Measurements from ENCODE around the gene DYNLT2.

DYNLT2 gene

GRCh38 chr6:169777896-169778295 lies 26.5 kb upstream of the DYNLT2 start:
- peaks cover 21% of the 10 kb centered on the region in 2 experiments for H3K36me3 ChIP-seq (ENCODE audit: control insufficient read depth in 1 of 2, insufficient read depth in 2 of 2, low read length in 2 of 2)
- H4K12ac ChIP-seq (ENCODE audit: low read depth, low read length) = no peak overlapping the region

GRCh38 chr6:169776379-169776778 lies 25.0 kb upstream of the DYNLT2 start:
- Histone ChIP-seq H3K4me1 (ENCODE audit: control insufficient read depth in 1 of 2, insufficient read depth in 2 of 2, low read length in 2 of 2) (no peaks in the 10 kb centered on the region), H3K9ac (ENCODE audit: low read length) (no peak overlapping the region), H3K79me2 (ENCODE audit: control insufficient read depth, insufficient read depth, low read length, poor library complexity) (no peaks in the 10 kb centered on the region), H2BK5ac (ENCODE audit: low read depth, low read length, poor library complexity) (no peak overlapping the region), H3K27me3 (ENCODE audit: insufficient read depth, low read length) (no peaks in the 10 kb centered on the region), H2BK12ac (ENCODE audit: low read length) (no peak overlapping the region), H4K12ac (ENCODE audit: low read depth, low read length) (no peak overlapping the region), H3K18ac (ENCODE audit: low read length) (no peak overlapping the region), H2BK120ac (ENCODE audit: insufficient read depth, low read length, poor library complexity) (no peak overlapping the region), H2AFZ (ENCODE audit: insufficient read depth, low read length, poor library complexity) (no peak overlapping the region), H3K4ac (ENCODE audit: low read depth, low read length) (no peak overlapping the region), H3K9me3 (ENCODE audit: insufficient read depth, low read depth, low read length) (no peaks in the 10 kb centered on the region), H3K23ac (ENCODE audit: low read length) (no peak overlapping the region), H4K91ac (ENCODE audit: low read depth, low read length) (no peak overlapping the region), H3K14ac (ENCODE audit: low read length) (no peak overlapping the region), H3K4me2 (ENCODE audit: low read length) (no peak overlapping the region), H3K4me3 (ENCODE audit: low read depth, low read length) (no peak overlapping the region), H4K8ac (ENCODE audit: low read depth, low read length) (no peak overlapping the region), H3K27ac (ENCODE audit: low read depth, low read length) (no peak overlapping the region), H3K79me1 (ENCODE audit: low read length) (no peaks in the 10 kb centered on the region), H2AK5ac (ENCODE audit: low read length) (no peak overlapping the region), H3K36me3 (ENCODE audit: control insufficient read depth in 1 of 2, insufficient read depth in 2 of 2, low read length in 2 of 2) (peaks cover 25 to 27% of the 10 kb centered on the region in 2 experiments)
- DNase-seq = no peak
- WGBS (ENCODE audit: extremely low coverage, insufficient coverage, insufficient read length) = no CpG with 5 or more reads among the region's 13 CpGs

More at GRCh38 chr6:169777896-169778295, 26.5 kb upstream of the DYNLT2 start:
- Histone ChIP-seq H2AK5ac (ENCODE audit: low read length) (no peak overlapping the region), H3K4me2 (ENCODE audit: low read length) (no peak overlapping the region), H3K4me1 (ENCODE audit: control insufficient read depth in 1 of 2, insufficient read depth in 2 of 2, low read length in 2 of 2) (no peaks in the 10 kb centered on the region), H3K23ac (ENCODE audit: low read length) (no peak overlapping the region), H3K27ac (ENCODE audit: low read depth, low read length) (no peak overlapping the region), H4K8ac (ENCODE audit: low read depth, low read length) (no peak overlapping the region), H2AFZ (ENCODE audit: insufficient read depth, low read length, poor library complexity) (no peak overlapping the region), H4K91ac (ENCODE audit: low read depth, low read length) (no peak overlapping the region), H3K79me2 (ENCODE audit: control insufficient read depth, insufficient read depth, low read length, poor library complexity) (no peaks in the 10 kb centered on the region), H2BK5ac (ENCODE audit: low read depth, low read length, poor library complexity) (no peak overlapping the region), H3K4me3 (ENCODE audit: low read depth, low read length) (no peak overlapping the region), H3K9ac (ENCODE audit: low read length) (no peak overlapping the region), H3K79me1 (ENCODE audit: low read length) (no peaks in the 10 kb centered on the region), H2BK12ac (ENCODE audit: low read length) (no peak overlapping the region), H3K4ac (ENCODE audit: low read depth, low read length) (no peak overlapping the region), H2BK120ac (ENCODE audit: insufficient read depth, low read length, poor library complexity) (no peak overlapping the region), H3K27me3 (ENCODE audit: insufficient read depth, low read length) (no peaks in the 10 kb centered on the region), H3K18ac (ENCODE audit: low read length) (no peak overlapping the region), H3K14ac (ENCODE audit: low read length) (no peak overlapping the region), H3K9me3 (ENCODE audit: insufficient read depth, low read depth, low read length) (no peaks in the 10 kb centered on the region)
- no CpG with 5 or more reads among the region's 12 CpGs for WGBS (ENCODE audit: extremely low coverage, insufficient coverage, insufficient read length)
- DNase-seq = no peak

DNA sequence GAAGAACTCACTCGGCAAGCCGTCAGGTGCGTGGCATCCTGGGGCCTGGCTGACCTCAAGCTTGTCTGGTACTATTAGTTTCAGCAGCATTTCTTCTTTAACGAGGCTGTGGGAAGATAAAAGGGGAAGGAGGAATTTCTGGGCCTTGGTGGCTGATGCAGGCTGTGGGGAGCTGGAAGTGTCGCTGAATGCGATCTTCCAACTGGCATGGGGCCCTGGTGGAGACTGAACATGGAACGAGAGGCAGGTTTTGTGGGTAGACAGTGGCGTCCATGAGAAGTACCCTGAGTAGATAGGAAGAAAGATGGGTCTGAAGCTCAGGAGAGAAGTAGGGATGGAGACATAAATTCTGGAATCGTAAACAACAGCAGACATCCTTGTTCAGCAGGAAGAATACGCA lies 23.9 kb upstream of the DYNLT2 start:
- Histone ChIP-seq H3K23ac (ENCODE audit: low read length) (peak overlapping the region; percentile 17), H4K91ac (ENCODE audit: low read depth, low read length) (no peak overlapping the region), H2BK120ac (ENCODE audit: insufficient read depth, low read length, poor library complexity) (no peak overlapping the region), H3K14ac (ENCODE audit: low read length) (no peak overlapping the region), H4K8ac (ENCODE audit: low read depth, low read length) (no peak overlapping the region), H3K4ac (ENCODE audit: low read depth, low read length) (no peak overlapping the region), H3K18ac (ENCODE audit: low read length) (no peak overlapping the region), H4K12ac (ENCODE audit: low read depth, low read length) (no peak overlapping the region), H2AFZ (ENCODE audit: insufficient read depth, low read length, poor library complexity) (no peak overlapping the region), H3K9me3 (ENCODE audit: insufficient read depth, low read depth, low read length) (no peaks in the 10 kb centered on the region), H2BK12ac (ENCODE audit: low read length) (no peak overlapping the region), H3K36me3 (ENCODE audit: control insufficient read depth in 1 of 2, insufficient read depth in 2 of 2, low read length in 2 of 2) (peaks cover 24 to 27% of the 10 kb centered on the region in 2 experiments), H3K4me2 (ENCODE audit: low read length) (no peak overlapping the region), H3K4me1 (ENCODE audit: control insufficient read depth in 1 of 2, insufficient read depth in 2 of 2, low read length in 2 of 2) (no peaks in the 10 kb centered on the region), H2AK5ac (ENCODE audit: low read length) (no peak overlapping the region), H3K27ac (ENCODE audit: low read depth, low read length) (no peak overlapping the region), H3K4me3 (ENCODE audit: low read depth, low read length) (no peak overlapping the region), H3K27me3 (ENCODE audit: insufficient read depth, low read length) (no peaks in the 10 kb centered on the region), H3K9ac (ENCODE audit: low read length) (no peak overlapping the region), H3K79me1 (ENCODE audit: low read length) (no peaks in the 10 kb centered on the region), H2BK5ac (ENCODE audit: low read depth, low read length, poor library complexity) (no peak overlapping the region), H3K79me2 (ENCODE audit: control insufficient read depth, insufficient read depth, low read length, poor library complexity) (no peaks in the 10 kb centered on the region)
- WGBS (ENCODE audit: extremely low coverage, insufficient coverage, insufficient read length) = no CpG with 5 or more reads among the region's 10 CpGs
- no peak for DNase-seq

DNA sequence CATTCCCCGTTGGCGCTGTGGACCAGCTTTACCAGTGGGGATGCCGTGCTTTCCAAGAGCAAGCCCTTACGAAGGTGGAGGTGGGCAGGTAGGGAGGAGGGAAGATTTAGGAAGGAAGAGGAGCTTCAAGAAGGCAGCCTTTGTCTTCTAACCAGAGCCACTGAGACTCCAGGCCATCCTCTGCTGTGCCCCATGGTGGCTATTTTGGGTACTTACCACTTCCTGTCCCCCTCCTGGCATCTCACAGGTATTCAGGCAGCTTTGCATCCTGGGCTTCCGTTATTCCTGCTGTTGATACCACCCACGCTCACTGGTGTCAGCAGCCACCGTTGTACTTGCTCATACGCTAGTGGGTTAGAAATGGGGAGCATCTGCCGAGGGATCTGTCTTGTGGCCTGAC lies 23.0 kb upstream of the DYNLT2 start:
- Histone ChIP-seq H4K12ac (ENCODE audit: low read depth, low read length) (no peak overlapping the region), H3K79me2 (ENCODE audit: control insufficient read depth, insufficient read depth, low read length, poor library complexity) (no peaks in the 10 kb centered on the region), H2BK5ac (ENCODE audit: low read depth, low read length, poor library complexity) (no peak overlapping the region), H3K4me2 (ENCODE audit: low read length) (no peak overlapping the region), H3K4ac (ENCODE audit: low read depth, low read length) (no peak overlapping the region), H3K79me1 (ENCODE audit: low read length) (no peaks in the 10 kb centered on the region), H3K23ac (ENCODE audit: low read length) (no peak overlapping the region), H4K91ac (ENCODE audit: low read depth, low read length) (no peak overlapping the region), H2BK120ac (ENCODE audit: insufficient read depth, low read length, poor library complexity) (no peak overlapping the region), H3K36me3 (ENCODE audit: control insufficient read depth in 1 of 2, insufficient read depth in 2 of 2, low read length in 2 of 2) (peaks cover 24% of the 10 kb centered on the region in 2 experiments), H3K14ac (ENCODE audit: low read length) (no peak overlapping the region), H3K27ac (ENCODE audit: low read depth, low read length) (no peak overlapping the region), H3K9me3 (ENCODE audit: insufficient read depth, low read depth, low read length) (no peaks in the 10 kb centered on the region), H3K4me1 (ENCODE audit: control insufficient read depth in 1 of 2, insufficient read depth in 2 of 2, low read length in 2 of 2) (no peaks in the 10 kb centered on the region), H2AFZ (ENCODE audit: insufficient read depth, low read length, poor library complexity) (no peak overlapping the region), H2AK5ac (ENCODE audit: low read length) (no peak overlapping the region), H2BK12ac (ENCODE audit: low read length) (no peak overlapping the region), H3K4me3 (ENCODE audit: low read depth, low read length) (no peak overlapping the region), H3K27me3 (ENCODE audit: insufficient read depth, low read length) (no peaks in the 10 kb centered on the region), H4K8ac (ENCODE audit: low read depth, low read length) (no peak overlapping the region), H3K18ac (ENCODE audit: low read length) (no peak overlapping the region), H3K9ac (ENCODE audit: low read length) (no peak overlapping the region)
- no peak for DNase-seq
- no CpG with 5 or more reads among the region's 9 CpGs for WGBS (ENCODE audit: extremely low coverage, insufficient coverage, insufficient read length)
